Type B pancreatic cell (in vitro differentiated cells): ENCODE measurements around the gene KCNJ12. TPM values are rescaled to one million over a fixed set of nuclear protein-coding genes. Genes with fewer than 3 reads are reported as not detected.

Experiments
- DNase-seq: peaks from one replicate; pipeline ENCODE4 v3.0.0; 2021; ENCODE audit warnings: mixed read lengths; ENCODE audit not compliant: unreplicated experiment; ENCODE audit errors: extremely low spot score
- H3K27ac Mint-ChIP-seq: 2 replicates; pipeline ENCODE4 v1.8.0; 2021; ENCODE audit warnings: mild to moderate bottlenecking, mixed read lengths
- H3K27me3 Mint-ChIP-seq: 2 replicates; pipeline ENCODE4 v1.8.0; 2021; ENCODE audit warnings: mixed read lengths
- H3K36me3 Mint-ChIP-seq: 2 replicates; pipeline ENCODE4 v1.8.0; 2021; ENCODE audit warnings: mixed read lengths
- H3K4me1 Mint-ChIP-seq: one replicate; pipeline ENCODE4 v1.8.0; 2021; ENCODE audit warnings: mixed read lengths; ENCODE audit not compliant: unreplicated experiment
- H3K4me3 Mint-ChIP-seq: 2 replicates; pipeline ENCODE4 v1.8.0; 2021; ENCODE audit warnings: mild to moderate bottlenecking, mixed read lengths
- H3K9me3 Mint-ChIP-seq: 2 replicates; pipeline ENCODE4 v1.8.0; 2021; ENCODE audit warnings: mixed read lengths
- total RNA-seq: library from RNA; stranded (reverse); gene quantifications from 2 replicates; pipeline ENCODE4 v1.2.1, GENCODE V29; 2021; ENCODE audit warnings: low replicate concordance
- TF ChIP-seq, protein P1 (sequence below): fragments of 200-600 bp; sonication (generic); conservative IDR thresholded peaks from 2 replicates; pipeline ENCODE4 v1.5.0; 2021; ENCODE audit warnings: antibody characterized with exemption, mild to moderate bottlenecking

KCNJ12 gene
- total RNA-seq, 1 donor from 2014 or later, result 2.2 TPM

GRCh38 chr17:21380659-21381058 lies 4.5 kb downstream of the KCNJ12 start:
- no peak for DNase-seq
- TF ChIP-seq, protein P1, sequence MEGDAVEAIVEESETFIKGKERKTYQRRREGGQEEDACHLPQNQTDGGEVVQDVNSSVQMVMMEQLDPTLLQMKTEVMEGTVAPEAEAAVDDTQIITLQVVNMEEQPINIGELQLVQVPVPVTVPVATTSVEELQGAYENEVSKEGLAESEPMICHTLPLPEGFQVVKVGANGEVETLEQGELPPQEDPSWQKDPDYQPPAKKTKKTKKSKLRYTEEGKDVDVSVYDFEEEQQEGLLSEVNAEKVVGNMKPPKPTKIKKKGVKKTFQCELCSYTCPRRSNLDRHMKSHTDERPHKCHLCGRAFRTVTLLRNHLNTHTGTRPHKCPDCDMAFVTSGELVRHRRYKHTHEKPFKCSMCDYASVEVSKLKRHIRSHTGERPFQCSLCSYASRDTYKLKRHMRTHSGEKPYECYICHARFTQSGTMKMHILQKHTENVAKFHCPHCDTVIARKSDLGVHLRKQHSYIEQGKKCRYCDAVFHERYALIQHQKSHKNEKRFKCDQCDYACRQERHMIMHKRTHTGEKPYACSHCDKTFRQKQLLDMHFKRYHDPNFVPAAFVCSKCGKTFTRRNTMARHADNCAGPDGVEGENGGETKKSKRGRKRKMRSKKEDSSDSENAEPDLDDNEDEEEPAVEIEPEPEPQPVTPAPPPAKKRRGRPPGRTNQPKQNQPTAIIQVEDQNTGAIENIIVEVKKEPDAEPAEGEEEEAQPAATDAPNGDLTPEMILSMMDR, result no peak
- H3K27me3 Mint-ChIP-seq, result peaks cover 27% of the 10 kb centered on the region
- H3K9me3 Mint-ChIP-seq, result no peaks in the 10 kb centered on the region
- H3K4me3 Mint-ChIP-seq, result no peak overlapping the region
- peaks cover 2% of the 10 kb centered on the region for H3K4me1 Mint-ChIP-seq
- no peaks in the 10 kb centered on the region for H3K36me3 Mint-ChIP-seq
- no peak overlapping the region for H3K27ac Mint-ChIP-seq

DNA sequence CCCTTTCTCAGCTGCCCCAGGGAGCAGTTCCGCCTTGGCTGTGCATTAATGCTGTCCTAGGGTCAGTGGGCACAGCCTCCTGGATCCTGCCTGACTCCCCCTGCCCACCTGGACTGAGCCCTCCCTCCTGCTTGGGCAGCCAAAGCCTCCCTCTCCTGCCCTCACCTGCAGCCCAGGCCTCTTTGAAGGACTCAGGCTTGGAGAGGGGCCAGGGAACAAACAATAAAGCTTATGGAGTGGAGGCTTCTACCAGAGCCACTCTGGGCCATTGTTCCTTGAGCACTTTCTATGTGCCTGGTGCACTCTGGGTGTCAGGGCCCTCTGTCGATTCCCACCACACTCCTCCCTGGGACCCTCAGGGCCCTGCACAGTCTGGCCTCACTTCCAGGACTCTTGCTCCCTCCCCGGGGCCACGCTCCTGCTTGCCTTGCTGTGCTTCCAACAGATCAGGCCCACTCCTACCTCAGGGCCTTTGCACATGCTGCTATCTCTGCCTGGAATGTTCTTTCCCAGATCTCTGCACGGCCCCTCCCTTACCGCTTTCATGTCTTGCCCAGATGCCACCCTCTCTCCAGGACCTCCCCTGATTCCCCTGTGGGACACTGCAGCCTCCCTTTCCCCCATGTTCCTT lies 5.0 kb downstream of the KCNJ12 start:
- H3K4me3 Mint-ChIP-seq, result no peak overlapping the region

DNA sequence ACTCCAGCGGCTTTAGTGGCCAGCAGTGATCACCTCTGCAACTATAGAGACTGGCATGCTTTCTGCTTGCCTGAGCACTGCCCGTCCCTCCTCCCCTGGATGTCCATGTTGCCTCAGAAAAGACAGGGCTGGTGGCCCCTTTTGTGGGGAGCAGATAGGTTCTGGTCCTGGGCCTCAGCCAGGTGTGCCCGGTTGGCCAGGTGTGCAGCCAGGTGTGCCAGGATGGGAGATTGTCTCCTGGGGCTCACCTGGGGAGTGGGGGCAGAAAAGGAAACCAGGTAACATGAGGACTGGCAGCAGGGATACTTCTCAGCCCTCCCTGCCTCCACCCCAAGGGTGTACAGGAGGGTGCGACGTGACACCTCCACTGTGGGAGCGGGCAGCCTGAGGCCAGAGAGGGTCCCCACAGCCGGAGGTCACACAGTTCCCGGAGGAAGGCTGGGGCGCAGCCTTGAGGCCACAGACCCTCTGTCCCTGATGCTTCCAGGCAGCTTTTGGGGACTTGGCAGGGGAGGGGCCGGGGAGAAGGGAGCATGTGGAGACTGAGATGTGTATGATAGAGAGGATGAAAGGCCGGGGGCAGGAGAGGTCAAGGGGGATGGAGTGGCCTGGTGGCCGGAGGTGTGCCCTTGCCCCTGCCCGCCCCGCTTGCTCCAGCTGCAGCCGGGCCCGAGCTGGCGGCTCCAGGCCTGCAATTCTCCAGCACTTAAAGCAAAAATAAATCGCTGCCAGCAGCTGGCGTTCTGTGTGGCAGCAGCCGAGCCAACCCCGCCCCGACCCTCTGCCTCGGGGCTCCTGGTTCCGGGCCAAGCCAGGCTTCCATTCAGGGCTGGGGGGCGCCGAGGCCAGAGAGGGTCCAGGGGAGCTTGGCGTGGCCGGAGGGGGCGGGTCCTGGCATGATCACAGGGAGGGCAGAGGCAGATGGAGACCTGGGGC lies 6.7 kb downstream of the KCNJ12 start:
- no peak overlapping the region for H3K27ac Mint-ChIP-seq
- no peak overlapping the region for H3K4me3 Mint-ChIP-seq
- H3K27me3 Mint-ChIP-seq, result peaks cover 13% of the 10 kb centered on the region
- peaks cover 2% of the 10 kb centered on the region for H3K4me1 Mint-ChIP-seq
- DNase-seq, result no peak
- no peaks in the 10 kb centered on the region for H3K36me3 Mint-ChIP-seq
- TF ChIP-seq, protein P1, result no peak
- H3K9me3 Mint-ChIP-seq, result no peaks in the 10 kb centered on the region

More for the DNA sequence above, 5.0 kb downstream of the KCNJ12 start:
- Mint-ChIP-seq H3K36me3 (no peaks in the 10 kb centered on the region), H3K4me1 (no peaks in the 10 kb centered on the region), H3K27ac (no peak overlapping the region), H3K27me3 (peaks cover 22% of the 10 kb centered on the region), H3K9me3 (no peaks in the 10 kb centered on the region)
- no peak for DNase-seq
- TF ChIP-seq, protein P1, result no peak

- Mint-ChIP-seq H3K36me3 (no peaks in the 10 kb centered on the region), H3K27ac (no peak overlapping the region), H3K4me3 (no peak overlapping the region), H3K27me3 (peaks cover 7% of the 10 kb centered on the region), H3K4me1 (peaks cover 5% of the 10 kb centered on the region), H3K9me3 (no peaks in the 10 kb centered on the region)
- TF ChIP-seq, protein P1, result no peak
- no peak for DNase-seq
Measured at GRCh38 chr17:21385281-21385845, 9.2 kb downstream of the KCNJ12 start.

- Mint-ChIP-seq H3K9me3 (no peaks in the 10 kb centered on the region), H3K36me3 (no peaks in the 10 kb centered on the region), H3K4me3 (no peak overlapping the region), H3K4me1 (peaks cover 9% of the 10 kb centered on the region), H3K27me3 (peaks cover under 1% of the 10 kb centered on the region), H3K27ac (no peak overlapping the region)
- DNase-seq, result no peak
- TF ChIP-seq, protein P1, result no peak
Measured at GRCh38 chr17:21387616-21388015, 11.5 kb downstream of the KCNJ12 start.
